ENCODE data around the gene STK39.

DNA sequence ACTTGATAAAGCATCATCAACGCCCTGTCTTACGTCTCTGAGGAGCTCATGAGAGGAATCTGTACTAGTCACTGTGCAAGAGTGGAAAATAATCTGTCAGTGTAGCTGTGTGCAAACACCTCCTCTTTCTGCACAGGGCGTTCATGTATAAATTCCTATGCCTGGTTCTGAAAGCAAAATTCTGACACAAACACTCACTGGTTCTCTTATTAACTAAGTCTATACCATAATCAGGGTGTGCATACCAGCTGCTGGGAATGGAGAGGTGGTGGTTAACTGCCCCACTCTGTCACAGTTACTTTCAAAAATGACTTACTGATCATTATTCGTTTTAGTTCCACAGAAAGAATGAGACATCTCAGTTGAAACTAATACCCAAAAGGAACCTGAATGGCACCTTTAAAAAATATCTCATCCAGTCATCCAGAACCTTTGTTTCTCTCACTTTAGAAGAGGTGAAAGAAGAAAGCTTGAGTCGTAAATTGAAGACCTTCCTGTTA is 35.7 kb downstream of the STK39 start:
- TF ChIP-seq CTCF (IDR thresholded peaks at IDR 0.05; ENCODE audit: low read depth, low read length, poor library complexity, severe bottlenecking) (no peak), EZH2phosphoT487 (IDR thresholded peaks at IDR 0.05; ENCODE audit: borderline replicate concordance, low read length) (no peak)
